Measurements from ENCODE around the gene PDZD2. TPM values are rescaled to one million over a fixed set of nuclear protein-coding genes. Genes with fewer than 3 reads are reported as not detected.
"Not testable (repeated sequence)": the region's sequence is repeated elsewhere in the genome, so short reads cannot be mapped to it uniquely, and the experiment has no call there.

The PDZD2 gene
- total and polyA plus RNA-seq, 9 donors: 4.6 to 12.6 (median 7.9) TPM

DNA sequence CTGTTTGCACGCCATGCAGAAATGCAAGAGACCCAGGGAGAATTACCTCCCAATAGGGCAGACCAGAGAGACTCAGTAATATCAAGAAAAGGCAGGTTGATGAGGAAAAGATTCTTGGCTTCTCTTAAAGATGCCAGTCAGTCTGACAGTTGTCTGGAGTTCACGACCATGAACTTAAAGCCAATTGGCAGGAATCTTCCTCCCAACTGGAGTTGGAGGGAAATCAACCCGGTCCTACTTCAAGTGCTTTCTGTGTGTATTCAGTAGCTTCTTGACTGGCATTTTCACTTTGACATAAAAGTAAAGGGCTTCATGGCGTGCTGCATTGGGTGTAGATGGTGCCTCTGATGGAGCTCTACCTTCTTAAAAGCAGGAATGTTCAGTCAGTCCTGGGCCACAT, 390.9 kb downstream of the PDZD2 start:
- DNase-seq: no peak
- Histone ChIP-seq H3K4me3 (ENCODE audit: low read length) (no peak overlapping the region), H3K36me3 (ENCODE audit: control insufficient read depth, insufficient read depth, low read length) (no peaks in the 10 kb centered on the region), H3K27ac (ENCODE audit: low read length) (no peak overlapping the region), H3K9me3 (replicated peaks; ENCODE audit: control insufficient read depth, low read depth, low read length) (no peaks in the 10 kb centered on the region), H3K27me3 (ENCODE audit: control insufficient read depth, insufficient read depth, low read length) (no peaks in the 10 kb centered on the region), H3K4me1 (ENCODE audit: control insufficient read depth, insufficient read depth, low read length) (peaks cover 33% of the 10 kb centered on the region)
- no CpG with 5 or more reads among the region's 4 CpGs for WGBS (ENCODE audit: insufficient coverage)

DNA sequence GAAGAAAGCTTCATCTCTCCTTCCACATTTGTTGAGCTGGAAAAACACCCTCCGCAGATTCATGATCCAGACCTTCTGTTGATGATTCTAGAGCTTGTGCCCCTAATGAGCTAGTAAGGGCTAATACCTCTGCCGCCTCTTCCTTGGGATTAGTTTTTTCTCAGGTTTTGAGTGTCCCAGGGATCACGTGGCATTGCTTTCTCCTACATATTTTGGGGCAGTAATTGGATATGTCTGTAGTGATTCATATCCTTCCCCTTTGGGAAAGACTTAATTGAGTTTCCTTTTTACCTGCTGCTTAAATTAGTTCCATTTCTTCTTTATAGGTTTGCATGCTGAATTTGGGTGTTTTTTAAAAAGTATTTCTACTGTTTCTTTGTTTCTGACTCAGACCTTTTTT, 391.3 kb downstream of the PDZD2 start:
- Histone ChIP-seq H3K27ac (ENCODE audit: low read length) (no peak overlapping the region), H3K9me3 (replicated peaks; ENCODE audit: control insufficient read depth, low read depth, low read length) (no peaks in the 10 kb centered on the region), H3K4me1 (ENCODE audit: control insufficient read depth, insufficient read depth, low read length) (peaks cover 33% of the 10 kb centered on the region), H3K36me3 (ENCODE audit: control insufficient read depth, insufficient read depth, low read length) (no peaks in the 10 kb centered on the region), H3K27me3 (ENCODE audit: control insufficient read depth, insufficient read depth, low read length) (no peaks in the 10 kb centered on the region), H3K4me3 (ENCODE audit: low read length) (no peak overlapping the region)
- DNase-seq: no peak
- WGBS (ENCODE audit: insufficient coverage): no CpG with 5 or more reads among the region's 3 CpGs

DNA sequence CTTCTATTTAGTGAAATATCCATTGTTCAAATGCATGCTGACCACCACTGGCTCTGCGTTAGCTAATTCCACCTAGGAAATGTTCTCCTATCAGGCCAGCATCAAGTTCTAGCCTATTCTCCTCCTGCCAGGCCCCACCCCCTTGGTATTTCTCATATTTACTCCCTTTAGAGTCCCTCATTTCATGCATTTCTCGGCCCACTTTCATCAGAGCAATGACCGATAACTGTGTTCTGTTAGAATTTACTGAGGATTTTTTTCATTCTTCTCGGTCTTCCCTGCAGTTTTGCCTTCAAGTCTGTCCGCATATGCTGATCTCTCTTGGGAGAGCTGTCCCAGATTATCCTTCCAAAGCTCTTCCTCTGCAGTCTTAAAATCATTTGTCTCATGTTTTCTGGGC, 391.8 kb downstream of the PDZD2 start:
- no peak overlapping the region for H3K4me3 ChIP-seq (ENCODE audit: low read length)
- no peak for DNase-seq
- whole genome bisulfite sequencing (ENCODE audit: insufficient coverage): 54% methylated on average over 3 of the region's 5 CpGs
- H3K27ac ChIP-seq (ENCODE audit: low read length): no peak overlapping the region
- H3K9me3 ChIP-seq (replicated peaks; ENCODE audit: control insufficient read depth, low read depth, low read length): no peaks in the 10 kb centered on the region
- H3K27me3 ChIP-seq (ENCODE audit: control insufficient read depth, insufficient read depth, low read length): no peaks in the 10 kb centered on the region
- no peaks in the 10 kb centered on the region for H3K36me3 ChIP-seq (ENCODE audit: control insufficient read depth, insufficient read depth, low read length)
- peaks cover 33% of the 10 kb centered on the region for H3K4me1 ChIP-seq (ENCODE audit: control insufficient read depth, insufficient read depth, low read length)

DNA sequence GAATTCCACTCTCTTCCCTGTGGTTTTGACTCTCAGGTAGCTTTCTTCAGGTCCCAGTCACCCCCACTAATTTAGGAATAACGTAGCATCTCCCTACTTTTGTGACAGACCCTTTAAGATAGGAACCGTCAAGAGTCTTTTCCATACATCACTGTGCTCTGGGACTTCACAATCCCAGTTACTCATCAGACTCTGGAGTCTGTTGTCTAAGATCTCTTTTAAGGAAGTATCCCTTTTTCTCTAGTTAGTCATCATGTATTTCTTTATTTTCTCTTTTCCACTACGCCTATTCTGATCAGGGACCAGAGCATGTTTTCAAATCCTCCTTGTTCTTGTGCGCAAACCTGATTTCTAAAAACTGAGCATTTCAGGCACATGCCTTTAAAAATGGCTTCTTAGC, 392.2 kb downstream of the PDZD2 start:
- H3K27me3 ChIP-seq (ENCODE audit: control insufficient read depth, insufficient read depth, low read length): no peaks in the 10 kb centered on the region
- H3K9me3 ChIP-seq (replicated peaks; ENCODE audit: control insufficient read depth, low read depth, low read length): no peaks in the 10 kb centered on the region
- H3K4me3 ChIP-seq (ENCODE audit: low read length): no peak overlapping the region
- 67% methylated on average over 1 of the region's 4 CpGs for WGBS (ENCODE audit: insufficient coverage)
- peaks cover 33% of the 10 kb centered on the region for H3K4me1 ChIP-seq (ENCODE audit: control insufficient read depth, insufficient read depth, low read length)
- no peak for DNase-seq
- no peak overlapping the region for H3K27ac ChIP-seq (ENCODE audit: low read length)
- no peaks in the 10 kb centered on the region for H3K36me3 ChIP-seq (ENCODE audit: control insufficient read depth, insufficient read depth, low read length)

DNA sequence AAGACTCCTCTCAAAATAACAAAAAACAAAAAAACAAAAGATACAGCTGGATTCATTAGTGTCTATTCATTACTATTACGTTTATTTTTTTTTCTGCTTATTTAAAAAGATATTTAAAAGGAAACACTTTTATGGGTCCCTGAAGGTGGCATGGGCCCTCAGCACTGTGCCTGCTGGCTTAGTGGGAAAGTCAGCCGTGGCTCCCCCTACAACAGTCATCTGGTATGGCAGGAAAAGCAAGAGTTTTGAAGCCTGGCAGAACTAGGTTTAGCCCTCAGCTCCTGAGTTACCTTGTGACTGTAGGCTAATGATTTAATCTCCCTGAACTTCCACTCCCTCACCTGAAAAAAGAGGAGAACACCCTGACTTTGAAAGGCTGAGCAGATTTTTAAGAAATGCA, 399.6 kb downstream of the PDZD2 start:
- WGBS (ENCODE audit: insufficient coverage): no CpG with 5 or more reads among the region's 2 CpGs
- H3K27ac ChIP-seq (ENCODE audit: low read length): no peak overlapping the region
- H3K4me3 ChIP-seq (ENCODE audit: low read length): no peak overlapping the region
- H3K36me3 ChIP-seq (ENCODE audit: control insufficient read depth, insufficient read depth, low read length): no peaks in the 10 kb centered on the region
- H3K27me3 ChIP-seq (ENCODE audit: control insufficient read depth, insufficient read depth, low read length): no peaks in the 10 kb centered on the region
- no peak for DNase-seq
- H3K4me1 ChIP-seq (ENCODE audit: control insufficient read depth, insufficient read depth, low read length): peaks cover 5% of the 10 kb centered on the region
- H3K9me3 ChIP-seq (replicated peaks; ENCODE audit: control insufficient read depth, low read depth, low read length): peaks cover 9% of the 10 kb centered on the region

DNA sequence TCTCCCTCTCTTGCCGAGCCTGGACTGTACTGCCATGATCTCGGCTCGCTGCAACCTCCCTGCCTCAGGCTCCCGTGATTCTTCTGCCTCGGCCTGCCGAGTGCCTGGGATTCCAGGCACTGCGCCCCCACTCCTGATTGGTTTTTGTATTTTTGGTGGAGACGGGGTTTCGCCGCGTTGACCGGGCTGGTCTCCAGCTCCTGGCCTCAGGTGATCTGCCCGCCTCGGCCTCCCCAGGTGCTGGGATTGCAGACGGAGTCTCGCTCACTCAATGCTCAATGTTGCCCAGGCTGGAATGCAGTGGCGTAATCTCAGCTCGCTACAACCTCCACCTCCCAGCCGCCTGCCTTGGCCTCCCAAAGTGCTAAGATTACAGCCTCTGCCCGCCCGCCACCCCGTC, 400.2 kb downstream of the PDZD2 start:
- not testable (repeated sequence) for H3K4me1 ChIP-seq (ENCODE audit: control insufficient read depth, insufficient read depth, low read length); DNase-seq; H3K27ac ChIP-seq (ENCODE audit: low read length); H3K9me3 ChIP-seq (replicated peaks; ENCODE audit: control insufficient read depth, low read depth, low read length); H3K27me3 ChIP-seq (ENCODE audit: control insufficient read depth, insufficient read depth, low read length); H3K36me3 ChIP-seq (ENCODE audit: control insufficient read depth, insufficient read depth, low read length); H3K4me3 ChIP-seq (ENCODE audit: low read length)
- 98% methylated on average over 17 of the region's 22 CpGs for WGBS (ENCODE audit: insufficient coverage)

DNA sequence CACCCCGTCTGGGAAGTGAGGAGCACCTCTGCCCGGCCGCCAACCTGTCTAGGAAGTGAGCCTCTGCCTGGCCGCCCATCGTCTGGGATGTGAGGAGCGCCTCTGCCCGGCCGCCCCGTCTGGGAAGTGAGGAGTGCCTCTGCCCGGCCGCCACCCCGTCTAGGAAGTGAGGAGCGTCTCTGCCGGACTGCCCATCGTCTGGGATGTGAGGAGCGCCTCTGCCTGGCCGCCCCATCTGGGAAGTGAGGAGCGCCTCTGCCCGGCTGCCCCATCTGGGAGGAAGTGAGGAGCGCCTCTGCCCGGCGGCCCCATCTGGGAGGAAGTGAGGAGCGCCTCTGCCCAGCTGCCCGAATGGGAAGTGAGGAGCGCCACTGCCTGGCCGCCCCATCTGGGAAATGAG, 400.7 kb downstream of the PDZD2 start:
- H3K27ac ChIP-seq (ENCODE audit: low read length); H3K27me3 ChIP-seq (ENCODE audit: control insufficient read depth, insufficient read depth, low read length); DNase-seq; H3K4me3 ChIP-seq (ENCODE audit: low read length); H3K9me3 ChIP-seq (replicated peaks; ENCODE audit: control insufficient read depth, low read depth, low read length); H3K36me3 ChIP-seq (ENCODE audit: control insufficient read depth, insufficient read depth, low read length): not testable (repeated sequence)
- 93% methylated on average over 21 of the region's 26 CpGs for WGBS (ENCODE audit: insufficient coverage)
- H3K4me1 ChIP-seq (ENCODE audit: control insufficient read depth, insufficient read depth, low read length): peaks cover 10% of the 10 kb centered on the region

DNA sequence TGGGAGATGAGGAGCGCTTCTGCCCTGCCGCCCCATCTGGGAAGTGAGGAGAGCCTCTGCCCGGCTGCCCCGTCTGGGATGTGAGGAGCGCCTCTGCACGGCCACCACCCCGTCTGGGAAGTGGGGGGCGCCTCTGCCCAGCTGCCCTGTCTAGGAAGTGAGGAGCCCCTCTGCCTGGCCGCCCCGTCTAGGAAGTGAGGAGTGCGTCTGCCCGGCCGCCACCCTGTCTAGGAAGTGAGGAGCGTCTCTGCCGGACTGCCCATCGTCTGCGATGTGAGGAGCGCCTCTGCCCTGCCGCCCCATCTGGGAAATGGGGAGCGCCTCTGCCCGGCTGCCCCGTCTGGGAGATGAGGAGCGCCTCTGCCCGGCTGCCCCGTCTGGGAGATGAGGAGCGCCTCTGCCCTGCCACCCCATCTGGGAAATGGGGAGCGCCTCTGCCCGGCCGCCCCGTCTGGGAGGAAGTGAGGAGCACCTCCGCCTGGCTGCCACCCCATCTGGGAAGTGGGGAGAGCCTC, 401.3 kb downstream of the PDZD2 start:
- not testable (repeated sequence) for H3K36me3 ChIP-seq (ENCODE audit: control insufficient read depth, insufficient read depth, low read length); H3K4me3 ChIP-seq (ENCODE audit: low read length); H3K9me3 ChIP-seq (replicated peaks; ENCODE audit: control insufficient read depth, low read depth, low read length); H3K27me3 ChIP-seq (ENCODE audit: control insufficient read depth, insufficient read depth, low read length); DNase-seq; H3K27ac ChIP-seq (ENCODE audit: low read length)
- 97% methylated on average over 31 of the region's 31 CpGs for WGBS (ENCODE audit: insufficient coverage)
- H3K4me1 ChIP-seq (ENCODE audit: control insufficient read depth, insufficient read depth, low read length): peaks cover 10% of the 10 kb centered on the region

DNA sequence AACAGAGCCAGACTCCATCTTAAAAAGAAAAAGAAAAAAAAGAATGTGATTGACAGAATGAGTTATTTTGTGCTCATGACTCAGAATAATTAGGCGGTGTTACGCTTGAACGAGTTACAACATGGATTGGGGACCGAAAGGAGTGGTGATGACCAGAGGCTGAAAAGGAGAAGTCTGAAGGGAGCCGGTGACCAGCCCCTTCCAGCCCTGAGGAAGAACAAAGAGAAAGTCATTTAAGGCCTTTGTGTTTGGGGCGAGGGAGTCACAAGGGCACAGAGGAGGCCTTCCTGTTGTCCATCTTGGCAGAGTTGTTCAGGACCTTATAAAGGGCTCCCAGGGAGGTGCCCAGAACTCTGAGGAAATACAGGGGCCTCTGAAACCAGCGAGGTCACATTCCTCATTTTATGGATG, 403.6 kb downstream of the PDZD2 start:
- 67% methylated on average over 6 of the region's 7 CpGs for WGBS (ENCODE audit: insufficient coverage)
- Histone ChIP-seq H3K27ac (ENCODE audit: low read length) (no peak overlapping the region), H3K9me3 (replicated peaks; ENCODE audit: control insufficient read depth, low read depth, low read length) (peaks cover 9% of the 10 kb centered on the region), H3K4me3 (ENCODE audit: low read length) (no peak overlapping the region), H3K27me3 (ENCODE audit: control insufficient read depth, insufficient read depth, low read length) (no peaks in the 10 kb centered on the region), H3K36me3 (ENCODE audit: control insufficient read depth, insufficient read depth, low read length) (no peaks in the 10 kb centered on the region), H3K4me1 (ENCODE audit: control insufficient read depth, insufficient read depth, low read length) (peaks cover 10% of the 10 kb centered on the region)
- DNase-seq: no peak

DNA sequence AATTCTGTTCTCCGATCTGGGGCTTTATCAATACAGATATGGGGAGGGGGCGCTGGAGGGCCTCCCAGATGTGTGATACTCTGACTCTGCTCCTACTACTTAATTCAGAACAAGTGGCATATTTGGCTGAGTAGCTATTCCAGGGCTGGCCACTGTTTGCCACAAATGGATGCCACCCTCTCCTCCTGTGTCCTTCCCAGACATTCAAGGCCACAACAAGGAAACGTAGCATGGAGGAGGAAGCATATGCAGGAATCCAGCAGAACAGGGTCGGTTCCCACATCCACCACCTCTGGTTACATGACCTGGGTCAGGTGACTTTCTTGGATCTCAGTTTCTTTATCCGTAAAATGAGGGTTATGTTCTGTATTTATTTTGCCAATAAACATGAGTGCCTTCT, 404.2 kb downstream of the PDZD2 start:
- WGBS (ENCODE audit: insufficient coverage): no CpG with 5 or more reads among the region's 5 CpGs
- H3K4me1 ChIP-seq (ENCODE audit: control insufficient read depth, insufficient read depth, low read length): peaks cover 10% of the 10 kb centered on the region
- no peak overlapping the region for H3K4me3 ChIP-seq (ENCODE audit: low read length)
- no peak overlapping the region for H3K27ac ChIP-seq (ENCODE audit: low read length)
- H3K36me3 ChIP-seq (ENCODE audit: control insufficient read depth, insufficient read depth, low read length): no peaks in the 10 kb centered on the region
- no peaks in the 10 kb centered on the region for H3K27me3 ChIP-seq (ENCODE audit: control insufficient read depth, insufficient read depth, low read length)
- no peak for DNase-seq
- peaks cover 9% of the 10 kb centered on the region for H3K9me3 ChIP-seq (replicated peaks; ENCODE audit: control insufficient read depth, low read depth, low read length)

DNA sequence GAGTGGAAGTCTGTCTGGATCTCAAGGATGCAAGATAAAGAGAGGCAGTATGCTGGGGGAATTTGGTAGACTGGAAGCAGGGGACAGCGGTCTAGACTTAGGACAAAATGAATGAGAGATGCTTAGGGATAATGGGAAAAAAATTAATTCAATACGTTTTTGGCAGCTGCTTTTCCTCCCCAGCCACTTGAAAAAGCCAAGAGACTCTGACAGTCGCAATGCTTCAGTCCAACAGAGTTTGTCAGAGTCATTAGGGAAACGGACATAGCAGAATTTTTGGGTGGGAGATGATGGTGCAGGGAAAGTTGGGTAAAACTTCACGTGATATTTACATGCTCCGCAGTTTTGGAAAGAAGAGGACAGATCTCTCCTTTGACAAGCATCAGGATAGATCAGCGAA, 405.5 kb downstream of the PDZD2 start:
- peaks cover 9% of the 10 kb centered on the region for H3K9me3 ChIP-seq (replicated peaks; ENCODE audit: control insufficient read depth, low read depth, low read length)
- no peak overlapping the region for H3K27ac ChIP-seq (ENCODE audit: low read length)
- H3K27me3 ChIP-seq (ENCODE audit: control insufficient read depth, insufficient read depth, low read length): no peaks in the 10 kb centered on the region
- no peaks in the 10 kb centered on the region for H3K36me3 ChIP-seq (ENCODE audit: control insufficient read depth, insufficient read depth, low read length)
- H3K4me1 ChIP-seq (ENCODE audit: control insufficient read depth, insufficient read depth, low read length): peaks cover 10% of the 10 kb centered on the region
- 32% methylated on average over 5 of the region's 7 CpGs for WGBS (ENCODE audit: insufficient coverage)
- peak; percentile 80 for DNase-seq
- no peak overlapping the region for H3K4me3 ChIP-seq (ENCODE audit: low read length)
